Mucosa of descending colon (tissue), 3 donors: ENCODE data around the gene KRT4. TPM values are rescaled to one million over a fixed set of nuclear protein-coding genes. Genes with fewer than 3 reads are reported as not detected.

ENCODE experiments used
- ATAC-seq: fragments of 200-7000 bp; cut with Tn5 transposase; one replicate; pipeline ENCODE4 v1.9.1; 2020; ENCODE audit warnings: mild to moderate bottlenecking, moderate library complexity
- DNase-seq, 3 donors: peaks; one replicate each; pipeline ENCODE4 v3.0.0-alpha.2; 2020
- H3K36me3 ChIP-seq: fragments of 200-600 bp; one replicate; pipeline ENCODE4 v1.8.0; 2021; ENCODE audit warnings: low read depth, mild to moderate bottlenecking
- H3K4me1 ChIP-seq: fragments of 200-600 bp; one replicate; pipeline ENCODE4 v1.8.0; 2021; ENCODE audit warnings: low read depth, mild to moderate bottlenecking
- H3K4me3 ChIP-seq: fragments of 200-600 bp; one replicate; pipeline ENCODE4 v1.8.0; 2021; ENCODE audit warnings: mild to moderate bottlenecking
- H3K9me3 ChIP-seq: fragments of 200-600 bp; one replicate; pipeline ENCODE4 v1.8.0; 2021; ENCODE audit warnings: mild to moderate bottlenecking
- intact Hi-C, 2 donors: fragments of 100-400 bp; cut with DNase I in 1 of 2; cut with micrococcal nuclease in 1 of 2; formaldehyde crosslinking; loops; one replicate each; pipeline versions ENCODE4 v1.11.0 to v1.11.1; 2022; cut with DNase I, micrococcal nuclease
- total RNA-seq, 3 donors: library from RNA; stranded (reverse); fragmentation: NEBNext Ultra II Directional in 2 of 3; extraction: Animal tissue kit (Norgen Biotek cat#: 25700) in 2 of 3; gene quantifications; one replicate each; pipeline versions ENCODE4 v1.2.1 to v1.2.4, GENCODE V29; 2021 to 2023
- TF ChIP-seq, protein P1 (sequence below): fragments of 200-600 bp; IDR thresholded peaks from one replicate; pipeline ENCODE4 v1.8.0; 2022; ENCODE audit warnings: antibody characterized with exemption, mild to moderate bottlenecking
- donor health status: DM: no; HTN: no; CAD: no; lungs with moderate emphysema.
- donor health status: DM: no; HTN: no; CAD: no.
- donor health status: DM: no; HTN: yes; CAD: no.

Gene KRT4
- total RNA-seq, 3 donors from 2014 or later = not detected

DNA sequence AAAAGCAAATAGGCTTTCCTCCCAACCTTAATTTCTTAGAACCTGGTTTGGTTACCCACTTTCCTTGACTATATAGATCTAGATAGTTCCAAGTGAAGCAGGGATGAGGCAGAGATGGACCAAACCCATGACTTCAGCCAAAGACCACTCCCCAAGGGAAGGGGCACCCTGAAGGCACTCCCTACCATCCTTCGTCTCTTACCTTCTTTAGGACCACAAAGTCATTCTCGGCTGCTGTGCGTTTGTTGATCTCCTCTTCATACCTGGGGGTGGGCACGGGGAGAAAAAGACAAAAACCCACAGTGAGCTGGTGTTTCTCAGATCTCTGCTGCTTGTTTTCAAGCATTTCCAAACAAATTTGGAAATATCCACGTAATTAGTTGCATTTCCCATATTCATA is 3.4 kb downstream of the KRT4 start:
- Histone ChIP-seq H3K9me3 (no peaks in the 10 kb centered on the region), H3K4me3 (no peak overlapping the region), H3K36me3 (no peaks in the 10 kb centered on the region), H3K4me1 (no peaks in the 10 kb centered on the region)
- ATAC-seq (no peak), DNase-seq (no peak)
- intact Hi-C loops = no loop called here
- TF ChIP-seq, protein P1, sequence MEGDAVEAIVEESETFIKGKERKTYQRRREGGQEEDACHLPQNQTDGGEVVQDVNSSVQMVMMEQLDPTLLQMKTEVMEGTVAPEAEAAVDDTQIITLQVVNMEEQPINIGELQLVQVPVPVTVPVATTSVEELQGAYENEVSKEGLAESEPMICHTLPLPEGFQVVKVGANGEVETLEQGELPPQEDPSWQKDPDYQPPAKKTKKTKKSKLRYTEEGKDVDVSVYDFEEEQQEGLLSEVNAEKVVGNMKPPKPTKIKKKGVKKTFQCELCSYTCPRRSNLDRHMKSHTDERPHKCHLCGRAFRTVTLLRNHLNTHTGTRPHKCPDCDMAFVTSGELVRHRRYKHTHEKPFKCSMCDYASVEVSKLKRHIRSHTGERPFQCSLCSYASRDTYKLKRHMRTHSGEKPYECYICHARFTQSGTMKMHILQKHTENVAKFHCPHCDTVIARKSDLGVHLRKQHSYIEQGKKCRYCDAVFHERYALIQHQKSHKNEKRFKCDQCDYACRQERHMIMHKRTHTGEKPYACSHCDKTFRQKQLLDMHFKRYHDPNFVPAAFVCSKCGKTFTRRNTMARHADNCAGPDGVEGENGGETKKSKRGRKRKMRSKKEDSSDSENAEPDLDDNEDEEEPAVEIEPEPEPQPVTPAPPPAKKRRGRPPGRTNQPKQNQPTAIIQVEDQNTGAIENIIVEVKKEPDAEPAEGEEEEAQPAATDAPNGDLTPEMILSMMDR = no peak

DNA sequence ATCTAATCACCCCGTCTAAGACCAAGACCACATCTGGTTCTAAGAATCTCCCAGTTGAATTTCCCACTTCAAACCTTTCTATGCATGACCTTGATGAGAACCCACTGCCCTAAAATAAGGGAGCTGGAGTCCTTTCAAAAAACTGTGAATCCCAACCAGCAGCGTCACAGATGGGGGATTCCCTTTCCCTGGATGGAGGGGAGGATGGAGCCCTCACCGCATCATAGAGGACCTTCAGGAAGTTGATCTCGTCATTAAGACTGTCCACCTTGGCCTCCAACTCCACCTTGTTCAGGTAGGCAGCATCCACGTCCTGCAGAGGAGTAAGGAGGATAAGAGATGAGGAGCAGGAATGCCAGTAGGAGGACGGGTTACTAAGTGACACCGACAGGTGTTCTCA is 4.8 kb downstream of the KRT4 start:
- TF ChIP-seq, protein P1 = no peak

DNA sequence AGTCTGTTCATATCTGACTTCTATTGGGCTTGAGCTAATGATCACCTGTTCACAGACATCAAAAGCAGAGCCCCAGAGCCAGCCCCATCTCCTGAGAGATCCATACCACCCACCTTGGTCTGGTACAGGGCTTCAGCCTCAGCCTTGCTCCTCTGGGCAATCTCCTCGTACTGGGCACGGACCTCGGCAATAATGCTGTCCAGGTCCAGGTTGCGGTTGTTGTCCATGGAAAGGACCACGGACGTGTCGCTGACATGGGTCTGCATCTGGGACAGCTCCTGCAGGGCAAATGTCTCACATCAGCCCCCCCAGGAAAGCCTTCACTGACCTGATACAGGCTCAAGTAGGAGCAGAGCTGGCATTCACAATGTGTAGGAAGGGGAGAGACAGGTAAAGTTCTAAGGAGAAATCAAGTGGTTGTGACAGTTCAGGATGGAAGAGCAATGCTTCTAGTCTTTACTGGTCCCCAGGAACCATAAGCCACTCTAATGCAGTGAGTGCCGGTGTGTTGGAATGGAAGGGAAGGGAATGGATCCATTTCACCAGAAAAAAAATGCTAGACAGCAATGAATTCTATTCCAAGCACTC is 5.2 kb downstream of the KRT4 start:
- H3K4me1 ChIP-seq = no peaks in the 10 kb centered on the region
- no peaks in the 10 kb centered on the region for H3K9me3 ChIP-seq
- H3K4me3 ChIP-seq = no peak overlapping the region
- no peak for DNase-seq
- TF ChIP-seq, protein P1 = no peak
- ATAC-seq = no peak
- intact Hi-C loops = no loop called here
- H3K36me3 ChIP-seq = no peaks in the 10 kb centered on the region

More for the DNA sequence above, 4.8 kb downstream of the KRT4 start:
- Histone ChIP-seq H3K4me1 (no peaks in the 10 kb centered on the region), H3K36me3 (no peaks in the 10 kb centered on the region), H3K9me3 (no peaks in the 10 kb centered on the region), H3K4me3 (no peak overlapping the region)
- DNase-seq (no peak), ATAC-seq (no peak)
- intact Hi-C loops = no loop called here

DNA sequence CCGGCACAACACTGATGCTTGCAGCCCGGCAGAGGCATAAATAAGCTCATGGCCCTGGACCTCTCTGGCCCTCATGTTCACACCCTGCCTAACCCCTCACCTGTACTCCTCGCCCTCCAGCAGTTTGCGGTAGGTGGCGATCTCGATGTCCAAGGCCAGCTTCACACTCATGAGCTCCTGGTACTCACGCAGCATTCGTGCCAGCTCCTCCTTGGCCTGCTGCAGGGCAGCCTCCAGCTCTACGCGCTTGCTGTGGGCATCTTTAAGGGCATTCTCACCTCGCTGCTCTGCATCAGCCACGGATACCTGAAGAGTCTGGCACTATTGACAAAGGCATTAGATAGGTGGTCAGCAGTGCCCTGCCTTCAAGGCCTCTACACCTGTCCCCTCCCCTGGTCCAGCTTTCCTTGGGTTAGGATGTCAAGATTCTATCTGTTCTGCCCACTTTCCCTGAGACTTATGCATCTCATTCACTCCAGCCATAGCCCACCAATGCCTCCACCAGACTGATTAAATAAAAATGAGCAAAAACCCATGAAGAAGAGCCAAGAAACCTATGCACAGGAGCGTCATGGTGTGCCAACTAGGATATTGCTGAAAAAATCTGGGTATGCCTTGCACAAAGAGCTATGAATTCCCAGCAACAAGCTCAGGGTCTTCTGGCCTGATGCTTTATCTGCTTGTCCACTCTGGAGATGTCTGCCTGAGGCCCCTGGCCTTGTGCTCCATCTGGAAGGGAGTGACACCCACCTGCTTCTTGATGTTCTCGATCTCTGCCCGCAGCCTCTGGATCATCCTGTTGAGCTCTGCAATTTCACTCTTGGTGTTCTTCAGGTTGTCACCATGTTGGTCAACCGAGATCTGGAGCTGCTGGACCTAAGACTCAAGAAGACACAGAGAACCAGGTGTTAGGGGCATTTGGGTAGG is 6.1 kb downstream of the KRT4 start:
- no peaks in the 10 kb centered on the region for H3K36me3 ChIP-seq
- no peaks in the 10 kb centered on the region for H3K9me3 ChIP-seq
- DNase-seq (no peak), ATAC-seq (no peak)
- H3K4me1 ChIP-seq = no peaks in the 10 kb centered on the region
- no peak overlapping the region for H3K4me3 ChIP-seq
- TF ChIP-seq, protein P1 = no peak
- intact Hi-C loops = no loop called here

DNA sequence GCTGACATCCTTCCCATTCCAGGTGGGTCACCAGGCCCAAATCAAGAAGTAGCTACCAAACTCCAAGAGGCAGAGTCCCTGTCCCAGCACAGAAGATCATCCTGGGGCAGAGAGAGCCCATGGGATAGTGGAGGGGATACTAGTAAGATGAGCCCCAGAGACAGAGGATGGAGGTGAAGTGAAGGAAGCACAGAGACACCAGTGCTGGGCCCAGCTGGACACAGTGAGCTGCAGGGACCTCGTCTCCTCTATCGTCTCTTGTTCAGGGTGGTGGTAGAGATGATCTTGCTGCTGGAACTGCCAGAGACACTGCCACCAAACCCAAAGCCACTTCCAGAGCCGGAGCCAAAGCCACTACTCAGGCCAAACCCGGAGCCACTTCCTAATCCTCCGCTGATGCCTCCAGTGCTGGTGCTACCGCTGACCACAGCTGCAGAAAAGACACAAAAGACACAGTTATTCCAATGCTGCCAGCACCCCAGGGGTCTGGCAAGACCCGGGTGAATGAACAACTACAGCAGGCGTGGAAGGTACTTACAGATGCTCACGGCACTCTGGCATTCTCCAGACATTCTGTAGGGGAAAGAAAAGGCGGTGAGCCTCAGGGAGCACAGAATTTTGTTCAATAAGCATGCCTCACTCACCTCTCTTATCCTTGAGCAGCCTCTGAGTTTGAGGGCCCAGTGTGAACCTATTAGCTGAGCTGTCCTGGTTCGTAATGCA is 6.9 kb downstream of the KRT4 start:
- TF ChIP-seq, protein P1 = no peak
- ATAC-seq (no peak), DNase-seq (no peak)
- Histone ChIP-seq H3K4me1 (no peaks in the 10 kb centered on the region), H3K4me3 (no peak overlapping the region), H3K36me3 (no peaks in the 10 kb centered on the region), H3K9me3 (no peaks in the 10 kb centered on the region)
- intact Hi-C loops = no loop called here
